Measurements from ENCODE around the gene MANSC1. TPM values are rescaled to one million over a fixed set of nuclear protein-coding genes. Genes with fewer than 3 reads are reported as not detected.
A peak's percentile ranks its signal among the peaks of the same experiment; 100 is the strongest.

Gene MANSC1
- total and polyA plus RNA-seq, 2 donors (not counting 1 experiment from before 2014, with no cell fraction given), result 0.09 to 0.32 TPM

DNA sequence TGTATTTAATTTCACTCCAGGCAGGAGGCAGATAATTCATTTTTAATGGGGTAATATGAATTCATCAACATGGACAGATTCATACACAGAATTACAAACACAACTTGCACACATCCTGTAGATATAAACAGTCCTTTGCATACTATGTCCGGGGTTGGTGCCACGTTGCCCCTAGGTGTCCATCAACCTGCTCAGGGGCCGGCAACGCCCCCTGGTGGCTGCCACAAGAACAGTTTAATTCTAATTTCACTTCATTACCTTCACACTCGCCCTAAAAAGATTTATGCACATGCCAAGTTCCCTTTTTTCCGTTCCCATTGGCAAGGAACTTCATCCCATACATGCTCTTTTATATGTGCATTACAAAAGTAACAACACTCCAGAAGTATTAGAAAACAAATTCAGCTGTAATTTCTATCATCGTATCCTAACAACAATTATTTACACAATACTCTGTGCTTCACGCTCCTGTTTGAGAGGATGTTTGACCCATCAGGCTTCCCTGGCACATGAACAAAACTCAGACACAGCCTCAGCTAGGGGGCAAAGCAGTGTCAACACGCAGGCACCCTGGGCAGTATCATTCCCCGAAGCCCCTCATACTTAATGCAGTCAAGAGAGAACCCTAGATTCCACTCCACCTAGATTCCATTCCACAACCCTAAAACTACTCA lies 15.5 kb downstream of the MANSC1 start:
- Mint-ChIP-seq H3K4me3 (no peak overlapping the region), H3K9me3 (ENCODE audit: insufficient read depth) (no peaks in the 10 kb centered on the region), H3K4me1 (peaks cover 7% of the 10 kb centered on the region), H3K27me3 (peaks cover 16% of the 10 kb centered on the region), H3K27ac (no peak overlapping the region)
- peak overlapping the region; percentile 32 for H3K4me2 ChIP-seq (replicated peaks; ENCODE audit: low read depth, low read length, poor library complexity, severe bottlenecking)
- no peaks in the 10 kb centered on the region for H3K36me3 ChIP-seq (replicated peaks in 1 of 2; ENCODE audit: control extremely low read depth in 1 of 2, control insufficient read depth in 1 of 2, extremely low read depth in 1 of 2, insufficient read depth in 2 of 2, low read length in 1 of 2)
- DNase-seq (peak; percentile 70), ATAC-seq (ENCODE audit: low read depth) (peak; percentile 68)
- POLR2A ChIA-PET, result no interaction called here
- no peak overlapping the region for H3K9ac ChIP-seq (ENCODE audit: low read length)
- intact Hi-C loops (cut with micrococcal nuclease), result loop anchor here (2.0 kb wide), 1 partner anchor 754 kb away; no protein-coding TSS in a partner anchor
- WGBS (ENCODE audit: insufficient coverage), result 33% methylated on average over 10 of the region's 10 CpGs
- TF ChIP-seq EZH2 (IDR thresholded peaks at IDR 0.05; ENCODE audit: borderline replicate concordance, insufficient read depth, low read depth, low read length, poor library complexity, severe bottlenecking), result no peak
- TF ChIP-seq, protein P1, sequence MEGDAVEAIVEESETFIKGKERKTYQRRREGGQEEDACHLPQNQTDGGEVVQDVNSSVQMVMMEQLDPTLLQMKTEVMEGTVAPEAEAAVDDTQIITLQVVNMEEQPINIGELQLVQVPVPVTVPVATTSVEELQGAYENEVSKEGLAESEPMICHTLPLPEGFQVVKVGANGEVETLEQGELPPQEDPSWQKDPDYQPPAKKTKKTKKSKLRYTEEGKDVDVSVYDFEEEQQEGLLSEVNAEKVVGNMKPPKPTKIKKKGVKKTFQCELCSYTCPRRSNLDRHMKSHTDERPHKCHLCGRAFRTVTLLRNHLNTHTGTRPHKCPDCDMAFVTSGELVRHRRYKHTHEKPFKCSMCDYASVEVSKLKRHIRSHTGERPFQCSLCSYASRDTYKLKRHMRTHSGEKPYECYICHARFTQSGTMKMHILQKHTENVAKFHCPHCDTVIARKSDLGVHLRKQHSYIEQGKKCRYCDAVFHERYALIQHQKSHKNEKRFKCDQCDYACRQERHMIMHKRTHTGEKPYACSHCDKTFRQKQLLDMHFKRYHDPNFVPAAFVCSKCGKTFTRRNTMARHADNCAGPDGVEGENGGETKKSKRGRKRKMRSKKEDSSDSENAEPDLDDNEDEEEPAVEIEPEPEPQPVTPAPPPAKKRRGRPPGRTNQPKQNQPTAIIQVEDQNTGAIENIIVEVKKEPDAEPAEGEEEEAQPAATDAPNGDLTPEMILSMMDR (IDR thresholded peaks at IDR 0.05), result peak; percentile 89
- H3K27ac ChIP-seq (ENCODE audit: low read length in 2 of 2), result no peak overlapping the region
- H3K27me3 ChIP-seq (replicated peaks in 1 of 4; ENCODE audit: control extremely low read depth in 1 of 4, control insufficient read depth in 3 of 4, insufficient read depth in 4 of 4, low read length in 3 of 4), result no peaks in the 10 kb centered on the region
- H3K9me3 ChIP-seq (ENCODE audit: control extremely low read depth in 1 of 3, control insufficient read depth in 2 of 3, insufficient read depth in 1 of 3, low read length in 2 of 3), result no peaks in the 10 kb centered on the region
- H3K79me2 ChIP-seq (ENCODE audit: control insufficient read depth, insufficient read depth, low read length), result no peaks in the 10 kb centered on the region
- no peak overlapping the region for H3K4me3 ChIP-seq (ENCODE audit: control extremely low read depth in 1 of 5, extremely low read depth in 1 of 5, insufficient read depth in 1 of 5, low read depth in 2 of 5, low read length in 4 of 5)
- peaks cover 4 to 10% of the 10 kb centered on the region in 2 donors for H3K4me1 ChIP-seq (ENCODE audit: control insufficient read depth in 2 of 2, insufficient read depth in 2 of 2, low read length in 2 of 2)
- CTCF ChIA-PET, result interaction anchor here (0.6 to 3.8 kb wide), 14 partner anchors 8 to 754 kb away, joined by 3 to 17 read pairs (median 4); partner anchors contain the start of genes BORCS5 and MANSC1
- H4K20me1 ChIP-seq (ENCODE audit: control insufficient read depth, insufficient read depth, low read length, poor library complexity, severe bottlenecking), result no peaks in the 10 kb centered on the region
- H2AFZ ChIP-seq (ENCODE audit: insufficient read depth, low read depth, low read length, poor library complexity, severe bottlenecking), result no peak overlapping the region

All from B cell (primary cell).